Measurements from ENCODE around the gene STAG1. TPM values are rescaled to one million over a fixed set of nuclear protein-coding genes. Genes with fewer than 3 reads are reported as not detected.

STAG1 gene
- total and polyA plus RNA-seq, 4 donors = 4.6 to 28.0 (median 16.6) TPM

DNA sequence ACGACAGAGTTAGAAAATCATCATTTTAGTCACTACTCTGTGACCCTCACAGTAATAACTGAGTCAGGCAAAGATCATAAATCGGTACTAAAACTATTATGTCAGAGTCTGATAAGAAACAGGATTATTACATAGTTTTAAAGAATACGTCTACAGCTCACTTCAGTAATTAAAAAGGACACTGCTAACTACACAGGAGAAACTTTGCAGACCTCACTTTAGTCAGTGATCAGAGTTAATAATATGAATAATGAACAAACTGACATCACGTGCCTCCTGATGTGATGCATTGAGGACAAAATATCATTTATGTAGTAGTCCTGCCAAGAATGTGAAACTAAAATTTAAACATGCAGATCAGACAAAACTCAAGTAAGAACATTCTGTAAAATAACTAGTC is 339.9 kb downstream of the STAG1 start:
- Histone ChIP-seq H3K9me3 (ENCODE audit: control insufficient read depth in 4 of 4, low read length in 3 of 4) (no peaks in the 10 kb centered on the region), H3K9ac (ENCODE audit: low read depth in 1 of 2, low read length in 2 of 2) (no peak overlapping the region), H3K4me1 (ENCODE audit: control insufficient read depth in 4 of 4, insufficient read depth in 4 of 4, low read length in 3 of 4) (no peaks in the 10 kb centered on the region), H3K4me3 (ENCODE audit: low read depth in 1 of 3, low read length in 3 of 3) (no peak overlapping the region), H3K36me3 (ENCODE audit: control insufficient read depth in 4 of 4, insufficient read depth in 3 of 4, low read depth in 1 of 4, low read length in 3 of 4) (peaks cover 2 to 3% (median 3%) of the 10 kb centered on the region in 4 donors), H3K27me3 (ENCODE audit: control insufficient read depth in 4 of 4, insufficient read depth in 4 of 4, low read length in 3 of 4) (no peaks in the 10 kb centered on the region), H3K27ac (ENCODE audit: low read depth in 1 of 2, low read length in 2 of 2) (no peak overlapping the region)
- DNase-seq (ENCODE audit: low spot score) = no peak
- TF ChIP-seq FOXA1 (IDR thresholded peaks at IDR 0.05) (no peak), EGR1 (IDR thresholded peaks at IDR 0.05; ENCODE audit: low read depth in 2 of 2) (no peak), RXRA (IDR thresholded peaks at IDR 0.05) (no peak), HNF4G (IDR thresholded peaks at IDR 0.05) (no peak), GABPA (IDR thresholded peaks at IDR 0.05 in 1 of 2, conservative IDR thresholded peaks at IDR 0.05 in 1 of 2) (no peak), SP1 (IDR thresholded peaks at IDR 0.05) (no peak), HNF4A (conservative IDR thresholded peaks at IDR 0.05) (no peak), RAD21 (IDR thresholded peaks at IDR 0.05) (no peak), JUND (IDR thresholded peaks at IDR 0.05) (no peak)
- TF ChIP-seq, protein P1, sequence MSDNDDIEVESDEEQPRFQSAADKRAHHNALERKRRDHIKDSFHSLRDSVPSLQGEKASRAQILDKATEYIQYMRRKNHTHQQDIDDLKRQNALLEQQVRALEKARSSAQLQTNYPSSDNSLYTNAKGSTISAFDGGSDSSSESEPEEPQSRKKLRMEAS (IDR thresholded peaks at IDR 0.05) = no peak
- TF ChIP-seq, protein P2, sequence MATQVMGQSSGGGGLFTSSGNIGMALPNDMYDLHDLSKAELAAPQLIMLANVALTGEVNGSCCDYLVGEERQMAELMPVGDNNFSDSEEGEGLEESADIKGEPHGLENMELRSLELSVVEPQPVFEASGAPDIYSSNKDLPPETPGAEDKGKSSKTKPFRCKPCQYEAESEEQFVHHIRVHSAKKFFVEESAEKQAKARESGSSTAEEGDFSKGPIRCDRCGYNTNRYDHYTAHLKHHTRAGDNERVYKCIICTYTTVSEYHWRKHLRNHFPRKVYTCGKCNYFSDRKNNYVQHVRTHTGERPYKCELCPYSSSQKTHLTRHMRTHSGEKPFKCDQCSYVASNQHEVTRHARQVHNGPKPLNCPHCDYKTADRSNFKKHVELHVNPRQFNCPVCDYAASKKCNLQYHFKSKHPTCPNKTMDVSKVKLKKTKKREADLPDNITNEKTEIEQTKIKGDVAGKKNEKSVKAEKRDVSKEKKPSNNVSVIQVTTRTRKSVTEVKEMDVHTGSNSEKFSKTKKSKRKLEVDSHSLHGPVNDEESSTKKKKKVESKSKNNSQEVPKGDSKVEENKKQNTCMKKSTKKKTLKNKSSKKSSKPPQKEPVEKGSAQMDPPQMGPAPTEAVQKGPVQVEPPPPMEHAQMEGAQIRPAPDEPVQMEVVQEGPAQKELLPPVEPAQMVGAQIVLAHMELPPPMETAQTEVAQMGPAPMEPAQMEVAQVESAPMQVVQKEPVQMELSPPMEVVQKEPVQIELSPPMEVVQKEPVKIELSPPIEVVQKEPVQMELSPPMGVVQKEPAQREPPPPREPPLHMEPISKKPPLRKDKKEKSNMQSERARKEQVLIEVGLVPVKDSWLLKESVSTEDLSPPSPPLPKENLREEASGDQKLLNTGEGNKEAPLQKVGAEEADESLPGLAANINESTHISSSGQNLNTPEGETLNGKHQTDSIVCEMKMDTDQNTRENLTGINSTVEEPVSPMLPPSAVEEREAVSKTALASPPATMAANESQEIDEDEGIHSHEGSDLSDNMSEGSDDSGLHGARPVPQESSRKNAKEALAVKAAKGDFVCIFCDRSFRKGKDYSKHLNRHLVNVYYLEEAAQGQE (IDR thresholded peaks at IDR 0.05) = no peak
- TF ChIP-seq, protein P3, sequence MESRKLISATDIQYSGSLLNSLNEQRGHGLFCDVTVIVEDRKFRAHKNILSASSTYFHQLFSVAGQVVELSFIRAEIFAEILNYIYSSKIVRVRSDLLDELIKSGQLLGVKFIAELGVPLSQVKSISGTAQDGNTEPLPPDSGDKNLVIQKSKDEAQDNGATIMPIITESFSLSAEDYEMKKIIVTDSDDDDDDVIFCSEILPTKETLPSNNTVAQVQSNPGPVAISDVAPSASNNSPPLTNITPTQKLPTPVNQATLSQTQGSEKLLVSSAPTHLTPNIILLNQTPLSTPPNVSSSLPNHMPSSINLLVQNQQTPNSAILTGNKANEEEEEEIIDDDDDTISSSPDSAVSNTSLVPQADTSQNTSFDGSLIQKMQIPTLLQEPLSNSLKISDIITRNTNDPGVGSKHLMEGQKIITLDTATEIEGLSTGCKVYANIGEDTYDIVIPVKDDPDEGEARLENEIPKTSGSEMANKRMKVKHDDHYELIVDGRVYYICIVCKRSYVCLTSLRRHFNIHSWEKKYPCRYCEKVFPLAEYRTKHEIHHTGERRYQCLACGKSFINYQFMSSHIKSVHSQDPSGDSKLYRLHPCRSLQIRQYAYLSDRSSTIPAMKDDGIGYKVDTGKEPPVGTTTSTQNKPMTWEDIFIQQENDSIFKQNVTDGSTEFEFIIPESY (IDR thresholded peaks at IDR 0.05) = no peak
- TF ChIP-seq, protein P4, sequence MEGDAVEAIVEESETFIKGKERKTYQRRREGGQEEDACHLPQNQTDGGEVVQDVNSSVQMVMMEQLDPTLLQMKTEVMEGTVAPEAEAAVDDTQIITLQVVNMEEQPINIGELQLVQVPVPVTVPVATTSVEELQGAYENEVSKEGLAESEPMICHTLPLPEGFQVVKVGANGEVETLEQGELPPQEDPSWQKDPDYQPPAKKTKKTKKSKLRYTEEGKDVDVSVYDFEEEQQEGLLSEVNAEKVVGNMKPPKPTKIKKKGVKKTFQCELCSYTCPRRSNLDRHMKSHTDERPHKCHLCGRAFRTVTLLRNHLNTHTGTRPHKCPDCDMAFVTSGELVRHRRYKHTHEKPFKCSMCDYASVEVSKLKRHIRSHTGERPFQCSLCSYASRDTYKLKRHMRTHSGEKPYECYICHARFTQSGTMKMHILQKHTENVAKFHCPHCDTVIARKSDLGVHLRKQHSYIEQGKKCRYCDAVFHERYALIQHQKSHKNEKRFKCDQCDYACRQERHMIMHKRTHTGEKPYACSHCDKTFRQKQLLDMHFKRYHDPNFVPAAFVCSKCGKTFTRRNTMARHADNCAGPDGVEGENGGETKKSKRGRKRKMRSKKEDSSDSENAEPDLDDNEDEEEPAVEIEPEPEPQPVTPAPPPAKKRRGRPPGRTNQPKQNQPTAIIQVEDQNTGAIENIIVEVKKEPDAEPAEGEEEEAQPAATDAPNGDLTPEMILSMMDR (IDR thresholded peaks at IDR 0.05; ENCODE audit: low read depth, low read length, missing input control) = no peak
- 92% methylated on average over 4 of the region's 4 CpGs for WGBS

DNA sequence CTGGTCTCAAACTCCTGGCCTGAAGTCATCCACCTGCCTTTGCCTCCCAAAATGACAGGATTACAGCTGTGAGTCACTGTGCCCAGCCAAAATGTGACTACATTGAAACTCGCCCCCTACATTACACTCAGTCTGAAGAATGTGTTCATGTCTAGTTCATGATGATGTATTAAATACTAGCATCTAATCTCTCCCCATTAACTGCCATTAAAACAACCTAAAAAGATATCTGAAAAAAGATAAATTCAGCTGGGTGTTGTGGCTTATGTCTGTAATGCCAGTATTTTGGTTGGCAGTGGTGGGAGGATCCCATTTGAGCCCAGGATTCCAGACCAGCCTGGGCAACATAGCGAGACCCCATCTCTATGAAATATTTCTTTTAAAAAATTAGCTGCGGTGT is 342.6 kb downstream of the STAG1 start:
- no peak for DNase-seq (ENCODE audit: low spot score)
- Histone ChIP-seq H3K4me3 (ENCODE audit: low read depth in 1 of 3, low read length in 3 of 3) (no peak overlapping the region), H3K4me1 (ENCODE audit: control insufficient read depth in 4 of 4, insufficient read depth in 4 of 4, low read length in 3 of 4) (no peaks in the 10 kb centered on the region), H3K9me3 (ENCODE audit: control insufficient read depth in 4 of 4, low read length in 3 of 4) (no peaks in the 10 kb centered on the region), H3K9ac (ENCODE audit: low read depth in 1 of 2, low read length in 2 of 2) (no peak overlapping the region), H3K27ac (ENCODE audit: low read depth in 1 of 2, low read length in 2 of 2) (no peak overlapping the region), H3K27me3 (ENCODE audit: control insufficient read depth in 4 of 4, insufficient read depth in 4 of 4, low read length in 3 of 4) (no peaks in the 10 kb centered on the region), H3K36me3 (ENCODE audit: control insufficient read depth in 4 of 4, insufficient read depth in 3 of 4, low read depth in 1 of 4, low read length in 3 of 4) (peaks cover 0 to 5% (median 3%) of the 10 kb centered on the region in 4 donors)
- WGBS = 96% methylated on average over 3 of the region's 3 CpGs
- TF ChIP-seq, protein P4 (IDR thresholded peaks at IDR 0.05; ENCODE audit: low read depth, low read length, missing input control) = no peak
- TF ChIP-seq RAD21 (IDR thresholded peaks at IDR 0.05) (no peak), FOXA1 (IDR thresholded peaks at IDR 0.05) (no peak), JUND (IDR thresholded peaks at IDR 0.05) (no peak), RXRA (IDR thresholded peaks at IDR 0.05) (no peak), NR2F2 (IDR thresholded peaks at IDR 0.05) (no peak), TAF1 (conservative IDR thresholded peaks at IDR 0.05) (no peak), EGR1 (IDR thresholded peaks at IDR 0.05; ENCODE audit: low read depth in 2 of 2) (no peak), HNF4G (IDR thresholded peaks at IDR 0.05) (no peak), GABPA (IDR thresholded peaks at IDR 0.05 in 1 of 2, conservative IDR thresholded peaks at IDR 0.05 in 1 of 2) (no peak), HNF4A (conservative IDR thresholded peaks at IDR 0.05) (no peak), YY1 (IDR thresholded peaks at IDR 0.05) (no peak), SP1 (IDR thresholded peaks at IDR 0.05) (no peak)
- TF ChIP-seq, protein P3 (IDR thresholded peaks at IDR 0.05) = no peak
- TF ChIP-seq, protein P1 (IDR thresholded peaks at IDR 0.05) = no peak
